IMR-90 (cell line): ENCODE measurements around the gene MAGEB1. TPM values are rescaled to one million over a fixed set of nuclear protein-coding genes. Genes with fewer than 3 reads are reported as not detected.

ENCODE experiments used
- ATAC-seq: fragments of 200-7000 bp; cut with Tn5 transposase; 2 replicates; pipeline ENCODE4 v1.9.1; 2020; ENCODE audit warnings: low read depth, mild to moderate bottlenecking, moderate library complexity
- BruUV-seq: library from RNA; stranded (reverse); fragments of 400-500 nt; replicated peaks from 2 replicates; lab custom pipeline; 2021; lab: Mats Ljungman, UMichigan
- CTCF ChIA-PET: fragments of 300-600 bp; formaldehyde crosslinking; extraction: SDS; loops from one replicate; lab custom pipeline; 2021; ENCODE audit warnings: antibody characterized with exemption; lab: Yijun Ruan, JAX
- POLR2A ChIA-PET: fragments of 300-600 bp; sonication (Branson Sonifier 250); formaldehyde crosslinking; loops from one replicate; lab custom pipeline; 2022; ENCODE audit warnings: antibody characterized with exemption; ENCODE audit not compliant: unreplicated experiment; lab: Charles Lee
- DNase-seq: peaks from one replicate; pipeline ENCODE4 v3.0.0; 2013
- H2AFZ ChIP-seq: replicated peaks from 2 replicates; pipeline ENCODE3; 2013; ENCODE audit warnings: low read length, mild to moderate bottlenecking; ENCODE audit not compliant: poor library complexity
- H2AK5ac ChIP-seq: 2 replicates; pipeline ENCODE4 v1.6.1; 2013; ENCODE audit warnings: low read depth, low read length, inconsistent platforms
- H2AK9ac ChIP-seq: replicated peaks from 2 replicates; pipeline ENCODE3; 2013; ENCODE audit warnings: mild to moderate bottlenecking, low read depth, low read length, moderate library complexity; ENCODE audit not compliant: poor library complexity
- H2BK120ac ChIP-seq: 2 replicates; pipeline ENCODE4 v1.6.1; 2013; ENCODE audit warnings: low read depth, low read length, inconsistent platforms
- H2BK15ac ChIP-seq: 3 replicates; pipeline ENCODE4 v1.6.1; 2013; ENCODE audit warnings: low read depth, low read length, inconsistent platforms
- H2BK20ac ChIP-seq: 2 replicates; pipeline ENCODE4 v1.6.1; 2013; ENCODE audit warnings: low read depth, mild to moderate bottlenecking, inconsistent platforms, low read length, moderate library complexity
- H2BK5ac ChIP-seq: 2 replicates; pipeline ENCODE4 v1.6.1; 2013; ENCODE audit warnings: mild to moderate bottlenecking, low read depth, low read length, inconsistent platforms; ENCODE audit not compliant: poor library complexity, severe bottlenecking
- H3K14ac ChIP-seq: replicated peaks from 2 replicates; pipeline ENCODE4 v1.6.1; 2013; ENCODE audit warnings: low read depth, low read length, inconsistent platforms
- H3K18ac ChIP-seq: 2 replicates; pipeline ENCODE4 v1.6.1; 2013; ENCODE audit warnings: low read depth, low read length, control low read depth
- H3K23ac ChIP-seq: 2 replicates; pipeline ENCODE4 v1.6.1; 2013; ENCODE audit warnings: low read depth, low read length, inconsistent platforms
- H3K27ac ChIP-seq: 2 replicates; pipeline ENCODE4 v1.5.1; 2013; ENCODE audit warnings: mild to moderate bottlenecking, control low read depth, low read length; ENCODE audit not compliant: insufficient read depth
- H3K27me3 ChIP-seq: 2 replicates; pipeline ENCODE4 v1.6.1; 2013; ENCODE audit warnings: low read length; ENCODE audit not compliant: control insufficient read depth, insufficient read depth
- H3K36me3 ChIP-seq: 2 replicates; pipeline ENCODE4 v1.6.1; 2013; ENCODE audit warnings: low read length, mixed read lengths; ENCODE audit not compliant: control insufficient read depth, insufficient read depth
- H3K4ac ChIP-seq: 2 replicates; pipeline ENCODE4 v1.6.1; 2013; ENCODE audit warnings: low read depth, low read length, inconsistent platforms
- H3K4me1 ChIP-seq: 2 replicates; pipeline ENCODE4 v1.6.1; 2013; ENCODE audit warnings: low read length, mixed read lengths; ENCODE audit not compliant: control insufficient read depth, insufficient read depth
- H3K4me2 ChIP-seq: 2 replicates; pipeline ENCODE4 v1.6.1; 2013; ENCODE audit warnings: low read depth, mild to moderate bottlenecking, control low read depth, low read length, moderate library complexity
- H3K4me3 ChIP-seq: 2 replicates; pipeline ENCODE4 v1.5.1; 2013; ENCODE audit warnings: low read depth, mild to moderate bottlenecking, control low read depth, low read length, moderate library complexity; ENCODE audit not compliant: insufficient read depth
- H3K56ac ChIP-seq: 2 replicates; pipeline ENCODE4 v1.6.1; 2013; ENCODE audit warnings: low read length, inconsistent platforms; ENCODE audit not compliant: insufficient read depth; ENCODE audit errors: extremely low read depth
- H3K79me1 ChIP-seq, 2 experiments: 2 replicates each; pipeline ENCODE4 v1.6.1; 2013; ENCODE audit warnings: low read length in 2 of 2, inconsistent platforms in 1 of 2, low read depth in 1 of 2
- H3K9ac ChIP-seq: 2 replicates; pipeline ENCODE4 v1.6.1; 2013; ENCODE audit warnings: low read depth, low read length, control low read depth
- H3K9me1 ChIP-seq: 2 replicates; pipeline ENCODE4 v1.6.1; 2013; ENCODE audit warnings: low read length, inconsistent platforms; ENCODE audit not compliant: insufficient read depth
- H3K9me3 ChIP-seq: 2 replicates; pipeline ENCODE4 v1.6.1; 2013; ENCODE audit warnings: low read length; ENCODE audit not compliant: control insufficient read depth, insufficient read depth
- H4K20me1 ChIP-seq: 2 replicates; pipeline ENCODE4 v1.6.1; 2013; ENCODE audit warnings: low read length, inconsistent platforms; ENCODE audit not compliant: insufficient read depth
- H4K5ac ChIP-seq: 2 replicates; pipeline ENCODE4 v1.6.1; 2013; ENCODE audit warnings: mild to moderate bottlenecking, low read depth, low read length, control low read depth
- H4K8ac ChIP-seq, 2 experiments: 2 replicates each; pipeline ENCODE4 v1.6.1; 2013; ENCODE audit warnings: low read depth in 2 of 2, low read length in 2 of 2, control low read depth in 1 of 2, inconsistent platforms in 1 of 2
- H4K91ac ChIP-seq: 2 replicates; pipeline ENCODE4 v1.6.1; 2013; ENCODE audit warnings: low read depth, low read length, inconsistent platforms; ENCODE audit not compliant: insufficient read depth
- RFX5 ChIP-seq: IDR thresholded peaks from 2 replicates; pipeline ENCODE4 v1.8.0; 2012; ENCODE audit warnings: low read depth, mild to moderate bottlenecking, low read length, moderate library complexity
- SMC3 ChIP-seq: fragments of 150-350 bp; IDR thresholded peaks from 2 replicates; pipeline ENCODE4 v1.6.1; 2016; ENCODE audit warnings: low read depth, mild to moderate bottlenecking, antibody characterized with exemption, low read length, moderate library complexity
- WGBS, 2 experiments: methylation state at CpG; one replicate each; pipeline versions ENCODE4 v1.1.5 to v1.1.7; 2013; ENCODE audit warnings: missing lambda C conversion rate in 2 of 2; ENCODE audit not compliant: insufficient read length in 1 of 2; ENCODE audit errors: extremely low coverage in 2 of 2; 5-methylcytosine and 5-hydroxymethylcytosine counted together
- dilution Hi-C: fragments of 300-500 bp; cut with HindIII; formaldehyde crosslinking; loops from one replicate; pipeline ENCODE4 v1.14.3; 2018; ENCODE audit warnings: low sequenced_read_pairs; ENCODE audit not compliant: unreplicated experiment
- in situ Hi-C: fragments of 300-500 bp; cut with MboI; formaldehyde crosslinking; loops from 3 replicates; pipeline ENCODE4 v1.14.3; 2019; ENCODE audit warnings: low sequenced_read_pairs, inconsistent platforms, mixed read lengths
- intact Hi-C: fragments of 100-400 bp; cut with micrococcal nuclease; formaldehyde crosslinking; loops from 2 replicates; pipeline ENCODE4 v1.10.0; 2022
- polyA plus RNA-seq, 3 experiments: library from polyadenylated mRNA; depleted of rRNA; stranded (reverse); fragments of >200 nt; gene quantifications; 2 replicates each; pipeline ENCODE4 v1.2.3, GENCODE V29; 2012; ENCODE audit warnings: low replicate concordance in 1 of 3
- total RNA-seq: library from RNA; depleted of rRNA; stranded (reverse); fragments of >200 nt; gene quantifications from 2 replicates; pipeline ENCODE4 v1.2.3, GENCODE V29; 2012

The MAGEB1 gene
- total and polyA plus RNA-seq, 2 of the 4 experiments (the other 2 are of a cell fraction): not detected

GRCh38 chrX:30259927-30260326 is 13.0 kb downstream of the MAGEB1 start:
- Histone ChIP-seq H4K5ac (no peak overlapping the region), H2AK5ac (no peak overlapping the region), H3K27me3 (peaks cover 5% of the 10 kb centered on the region), H2AK9ac (no peak overlapping the region), H2BK120ac (no peak overlapping the region), H3K9me3 (no peaks in the 10 kb centered on the region), H3K18ac (no peak overlapping the region), H2BK15ac (no peak overlapping the region), H2BK5ac (no peak overlapping the region), H2AFZ (no peak overlapping the region), H3K79me1 (no peaks in the 10 kb centered on the region), H3K4me2 (no peak overlapping the region), H3K4ac (no peak overlapping the region), H3K36me3 (no peaks in the 10 kb centered on the region), H4K20me1 (no peaks in the 10 kb centered on the region), H3K9ac (no peak overlapping the region), H3K4me3 (no peak overlapping the region), H3K9me1 (no peaks in the 10 kb centered on the region), H2BK20ac (no peak overlapping the region), H3K4me1 (no peaks in the 10 kb centered on the region), H3K23ac (no peak overlapping the region), H4K91ac (no peak overlapping the region), H3K14ac (no peak overlapping the region; the same call in 1 of the 2 replicates), H4K8ac (no peak overlapping the region), H3K56ac (no peak overlapping the region), H3K27ac (no peak overlapping the region)
- in situ Hi-C loops (no loop called here), dilution Hi-C loops (no loop called here), intact Hi-C loops (no loop called here)
- ChIA-PET CTCF (no interaction called here), POLR2A (no interaction called here)
- no peak for TF ChIP-seq SMC3
- no peak for TF ChIP-seq RFX5
- DNase-seq (no peak), ATAC-seq (no peak)
- WGBS, 2 experiments: no CpG with 5 or more reads among the region's 2 CpGs
- BruUV-seq: no TSS peak
